NCI-H1105 treated with DMSO at 0.1 percent for 48 hours (cell line): ENCODE results near the gene HERPUD2.
"Not testable (repeated sequence)": the region's sequence is repeated elsewhere in the genome, so short reads cannot be mapped to it uniquely, and the experiment has no call there.

Experiments
- DNase-seq: peaks from one replicate; lab custom pipeline; 2025; lab: John Stamatoyannopoulos, UW

HERPUD2 gene

DNA sequence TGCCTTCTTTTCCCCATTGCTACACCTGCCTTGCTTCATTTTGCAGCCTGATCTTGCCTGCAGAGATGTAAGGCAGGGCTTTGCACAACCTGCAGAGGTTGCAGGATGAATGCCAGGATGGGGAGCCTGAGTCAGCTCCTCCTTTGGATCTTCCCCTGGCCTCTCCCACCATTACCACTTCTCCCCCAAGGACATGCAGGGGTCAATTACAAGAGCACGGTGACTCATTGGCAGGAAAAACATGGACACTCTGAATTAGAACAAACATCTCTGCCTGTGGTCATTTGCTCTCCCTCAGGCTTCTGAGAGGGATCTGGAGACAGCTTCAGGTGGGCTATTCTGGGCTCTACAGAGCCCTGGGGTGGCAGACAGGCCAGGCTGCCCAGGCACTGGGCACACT lies 89.2 kb downstream of the HERPUD2 start:
- DNase-seq: no peak

GRCh38 chr7:35604595-35604994 lies 90.3 kb downstream of the HERPUD2 start:
- DNase-seq: no peak

DNA sequence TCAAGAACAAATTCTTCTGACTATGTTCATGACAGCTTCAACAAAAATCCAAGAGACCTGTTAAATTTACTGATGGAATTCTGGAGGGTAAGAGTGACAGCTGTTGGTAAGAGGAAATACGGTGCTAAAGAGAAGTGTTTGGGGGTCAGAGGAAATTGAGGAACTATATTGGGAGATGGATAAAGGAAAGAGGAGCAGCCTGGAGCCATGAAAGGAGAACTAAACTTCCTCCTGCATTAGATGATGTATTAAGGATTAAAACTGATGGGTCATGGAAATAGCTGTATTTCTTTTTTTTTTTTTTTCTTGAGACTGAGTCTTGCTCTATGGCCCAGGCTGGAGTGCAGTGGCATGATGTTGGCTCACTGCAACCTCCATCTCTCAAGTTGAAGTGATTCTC lies 95.3 kb downstream of the HERPUD2 start:
- no peak for DNase-seq

DNA sequence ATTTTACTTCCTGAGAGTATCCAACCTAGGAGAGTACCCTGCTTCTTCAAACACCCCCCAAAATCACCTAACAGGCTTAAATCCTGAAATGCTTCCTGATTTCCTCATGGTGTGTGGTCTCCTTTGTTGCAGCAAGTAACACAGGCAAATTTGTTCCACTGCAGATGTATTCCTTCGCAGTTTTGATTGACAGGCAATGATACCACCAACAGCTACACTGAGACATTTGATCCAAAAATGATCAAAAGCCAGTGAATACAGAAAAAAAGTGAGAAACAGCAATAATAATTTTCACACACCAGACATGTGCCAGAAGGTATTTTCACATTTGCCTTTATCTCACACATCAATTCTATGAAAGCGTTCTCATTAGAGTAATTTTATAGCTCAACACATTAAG lies 95.9 kb downstream of the HERPUD2 start:
- DNase-seq: no peak

GRCh38 chr7:35596061-35596460 lies 98.9 kb downstream of the HERPUD2 start:
- DNase-seq: no peak

DNA sequence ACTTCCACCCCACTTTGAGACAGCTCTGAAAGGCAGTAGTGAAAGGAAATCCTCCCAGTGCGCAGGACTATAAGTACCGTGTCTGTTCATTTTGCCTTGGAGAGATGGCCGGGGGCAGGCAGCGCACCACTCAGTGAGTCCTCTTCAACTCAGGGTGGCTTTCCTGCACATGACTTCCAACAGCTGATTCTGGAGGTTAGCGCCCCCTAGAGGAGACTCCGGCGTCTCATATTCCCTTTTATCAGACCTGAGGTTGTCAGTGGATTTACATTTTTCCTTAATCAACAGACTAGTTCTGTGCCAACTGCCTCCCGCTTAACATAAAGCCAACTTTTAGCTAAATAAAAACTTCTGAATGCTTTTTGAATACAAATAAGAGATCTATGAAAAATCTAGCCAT lies 101.0 kb downstream of the HERPUD2 start:
- no peak for DNase-seq

DNA sequence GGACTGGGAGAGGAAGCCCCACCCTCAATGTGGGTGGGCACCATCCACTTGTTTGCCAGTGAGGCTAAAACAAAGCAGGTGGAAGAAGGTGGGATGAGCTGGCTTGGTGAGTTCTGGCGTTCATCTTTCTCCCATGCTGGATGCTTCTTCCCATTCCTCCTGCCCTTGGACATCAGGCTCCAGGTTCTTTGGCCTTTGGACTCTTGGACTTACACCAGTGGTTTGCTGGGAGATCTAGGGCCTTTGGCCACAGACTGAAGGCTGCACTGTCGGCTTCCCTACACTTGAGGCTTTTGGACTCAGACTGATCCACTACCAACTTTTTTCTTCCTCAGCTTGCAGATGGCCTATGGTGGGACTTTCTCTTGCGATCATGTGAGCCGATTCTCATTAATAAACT lies 106.3 kb downstream of the HERPUD2 start:
- no peak for DNase-seq

GRCh38 chr7:35584990-35585389 lies 109.9 kb downstream of the HERPUD2 start:
- DNase-seq: no peak

DNA sequence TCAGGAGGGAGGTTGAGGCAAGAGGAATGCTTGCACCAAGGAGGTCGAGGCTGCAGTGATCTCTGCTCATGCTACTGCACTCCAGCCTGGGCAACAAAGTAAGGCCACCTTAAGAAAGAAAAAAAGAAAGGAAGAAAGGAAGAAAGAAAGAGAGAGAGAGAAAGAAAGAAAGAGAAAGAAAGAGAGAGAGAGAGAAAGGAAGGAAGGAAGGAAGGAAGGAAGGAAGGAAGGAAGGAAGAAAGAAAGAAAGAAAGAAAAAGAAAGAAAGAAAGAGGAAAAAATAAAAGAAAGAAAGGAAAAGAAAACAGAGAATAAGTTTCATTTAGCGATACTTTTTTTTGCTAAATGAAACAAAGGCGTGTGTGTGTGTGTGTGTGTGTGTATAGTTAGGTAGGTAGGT lies 110.4 kb downstream of the HERPUD2 start:
- DNase-seq: not testable (repeated sequence)
